Omental fat pad (tissue), 4 donors: ENCODE measurements around the gene FBXO47. TPM values are rescaled to one million over a fixed set of nuclear protein-coding genes. Genes with fewer than 3 reads are reported as not detected.

Experiments
- ATAC-seq: fragments of 150-250 bp; one replicate; pipeline ENCODE4 v1.9.1; 2016; ENCODE audit warnings: mild to moderate bottlenecking, moderate library complexity; ENCODE audit not compliant: low FRiP score
- DNase-seq: peaks from one replicate; pipeline ENCODE4 v3.0.0-alpha.2; 2019; ENCODE audit warnings: low spot score
- CTCF ChIP-seq, 3 donors: fragments of 450-650 bp; IDR thresholded peaks; one replicate each; pipeline ENCODE4 v1.5.1; 2016 to 2017; ENCODE audit warnings: antibody characterized with exemption in 3 of 3, mild to moderate bottlenecking in 3 of 3, moderate library complexity in 2 of 3
- small RNA-seq: library from RNA; depleted of rRNA; stranded (forward); fragments of <200 nt; gene quantifications from one replicate; pipeline ENCODE3, GENCODE V24; 2016
- total RNA-seq, 4 donors: library from RNA; depleted of rRNA; stranded (reverse); fragments of >200 nt; gene quantifications; one replicate each; pipeline ENCODE4 v1.1.0, GENCODE V29; 2016

The FBXO47 gene
- total RNA-seq, 4 donors from 2014 or later: not detected

DNA sequence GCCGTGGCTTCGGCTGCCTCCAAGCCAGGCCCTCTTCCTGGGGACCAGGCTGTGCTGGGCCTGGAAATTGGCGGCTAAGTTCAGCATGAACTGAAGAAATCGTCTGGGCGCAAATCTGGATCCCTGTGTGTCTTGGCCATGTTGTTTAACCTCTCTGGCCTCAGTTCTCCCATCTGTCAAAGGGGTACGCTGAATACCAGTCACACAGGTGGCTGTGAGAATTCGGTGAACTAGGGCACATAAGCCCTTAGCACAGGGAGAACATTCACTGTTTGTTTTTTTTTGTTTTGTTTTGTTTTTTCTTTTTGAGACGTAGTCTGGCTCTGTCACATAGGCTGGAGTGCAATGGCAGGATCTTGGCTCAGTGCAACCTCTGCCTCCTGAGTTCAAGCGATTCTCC, 78.4 kb downstream of the FBXO47 start:
- DNase-seq (no peak), ATAC-seq (no peak)
- TF ChIP-seq CTCF (IDR thresholded peaks at IDR 0.05): no peak

GRCh38 chr17:38886643-38887010, 80.6 kb downstream of the FBXO47 start:
- ATAC-seq: no peak
- no peak for DNase-seq
- no peak for TF ChIP-seq CTCF (IDR thresholded peaks at IDR 0.05)

Small RNA genes lying within 50 kb of the gene (small RNA-seq; reads per million reads assigned to genes)
- not detected for gene MIR6779

Other genes with a start within 250 kb of the FBXO47 start
- gene CISD3, start 237.1 kb downstream of the FBXO47 start, total RNA-seq: 10 to 100 TPM in 3 of 4 donors, 1 to 10 TPM in 1; 7.6 to 25.5 (median 15.7) TPM
- gene PCGF2, start 219.1 kb downstream of the FBXO47 start, total RNA-seq: 10 to 100 TPM in 1 of 4 donors, 1 to 10 TPM in 3; 3.2 to 17.0 (median 6.1) TPM
- 100 to 1,000 TPM; 140 to 169 (median 155) TPM for gene PSMB3, start 214.7 kb downstream of the FBXO47 start, total RNA-seq
- 10 to 100 TPM; 25.7 to 79.0 (median 47.2) TPM for gene PIP4K2B, start 167.8 kb downstream of the FBXO47 start, total RNA-seq
- 10 to 100 TPM; 15.2 to 49.6 (median 30.5) TPM for gene CWC25, start 142.1 kb downstream of the FBXO47 start, total RNA-seq
- gene RPL23, start 113.7 kb downstream of the FBXO47 start, total RNA-seq: 1,000 to 10,000 TPM; 1,566 to 2,133 (median 2,034) TPM
- 100 to 1,000 TPM; 111 to 174 (median 148) TPM for gene LASP1, start 97.3 kb downstream of the FBXO47 start, total RNA-seq
- 10 to 100 TPM in 2 of 4 donors, 1 to 10 TPM in 2; 6.5 to 21.6 (median 9.1) TPM for gene PLXDC1, start 184.2 kb upstream of the FBXO47 start, total RNA-seq
- gene ARL5C, start 198.8 kb upstream of the FBXO47 start, total RNA-seq: not detected
- 1 to 10 TPM; 3.2 to 3.7 (median 3.5) TPM for gene CACNB1, start 230.3 kb upstream of the FBXO47 start, total RNA-seq
- 1,000 to 10,000 TPM; 2,414 to 2,833 (median 2,579) TPM for gene RPL19, start 232.9 kb upstream of the FBXO47 start, total RNA-seq